ENCODE results near the gene RFX1.
"Not testable (repeated sequence)": the region's sequence is repeated elsewhere in the genome, so short reads cannot be mapped to it uniquely, and the experiment has no call there.

The RFX1 gene

DNA sequence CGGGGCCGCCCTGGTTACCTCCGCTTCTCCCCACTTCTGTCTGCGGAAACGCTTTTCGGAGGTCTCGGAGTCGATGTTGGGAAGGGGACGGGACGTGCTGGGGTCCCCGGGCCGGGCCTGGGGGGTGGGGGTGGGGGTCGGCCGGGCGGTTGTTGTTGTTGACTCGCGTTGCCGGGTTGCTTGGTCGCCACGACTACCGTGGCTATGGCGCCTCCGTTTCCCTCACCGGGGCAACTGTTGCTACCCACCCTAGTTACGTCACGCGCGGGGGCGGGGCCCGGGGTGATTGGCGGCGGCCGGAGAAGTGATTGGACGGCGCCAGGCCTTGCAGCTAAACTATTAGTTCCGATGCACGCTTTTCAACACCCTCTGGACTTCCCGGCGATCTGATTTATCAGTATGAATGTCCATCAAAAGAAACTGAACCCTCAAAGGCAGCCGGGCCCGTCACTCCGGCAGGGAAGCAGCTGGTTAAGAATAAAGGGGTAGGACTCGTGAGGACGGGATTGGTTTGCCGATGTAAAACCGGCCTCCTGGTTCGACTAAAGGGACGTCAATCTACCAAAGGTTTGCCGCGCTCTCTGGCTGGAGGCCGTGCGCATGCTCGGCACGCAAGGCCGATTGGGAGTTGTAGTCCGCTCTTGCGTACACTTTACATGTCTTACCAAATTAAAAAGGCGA, at the start of gene RFX1:
Gene RFX1 (minus strand): TSS at position 236 of the 681 bp plus-strand sequence. CDS start 12,477 bp downstream, outside the sequence.
- peak; percentile 100 for DNase-seq

DNA sequence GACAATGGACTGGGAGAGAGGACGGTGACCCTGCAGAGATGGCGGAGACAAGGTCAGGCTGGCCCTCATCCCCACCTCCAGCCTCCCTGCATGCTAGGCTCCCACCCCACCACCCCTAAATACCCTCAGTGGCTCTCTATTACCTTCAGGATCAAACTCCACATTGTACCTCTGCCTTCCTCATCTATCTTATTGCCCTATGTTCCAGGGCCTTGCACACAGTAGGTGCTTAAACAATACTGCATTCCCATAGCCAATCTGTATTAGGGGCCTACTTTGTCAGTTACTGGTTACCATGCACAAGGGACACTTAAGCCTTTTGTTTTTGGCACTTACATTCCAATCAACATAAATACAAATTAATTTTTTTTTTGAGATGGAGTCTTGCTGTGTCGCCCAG, 49.3 kb upstream of the RFX1 start:
- DNase-seq, result no peak

DNA sequence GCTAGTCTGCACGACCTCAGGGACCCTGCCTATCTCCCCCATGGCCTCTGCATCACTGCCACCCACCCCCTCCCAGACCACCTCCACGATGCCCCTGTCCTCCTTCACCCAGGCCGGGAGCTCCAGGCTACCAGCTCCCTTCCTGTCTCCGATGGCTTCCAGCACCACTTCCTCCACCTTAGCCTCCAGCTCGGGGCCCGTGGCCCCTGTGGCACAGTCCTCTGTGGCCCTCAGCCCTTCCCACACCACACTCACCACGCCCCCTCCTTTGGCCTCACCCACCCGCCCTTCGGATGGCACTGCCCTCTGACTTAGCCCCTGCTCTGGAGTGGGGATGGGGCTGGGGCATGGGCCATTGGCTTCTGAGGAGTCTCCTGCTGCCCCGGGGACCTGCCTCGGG, 48.6 kb upstream of the RFX1 start:
- no peak for DNase-seq

DNA sequence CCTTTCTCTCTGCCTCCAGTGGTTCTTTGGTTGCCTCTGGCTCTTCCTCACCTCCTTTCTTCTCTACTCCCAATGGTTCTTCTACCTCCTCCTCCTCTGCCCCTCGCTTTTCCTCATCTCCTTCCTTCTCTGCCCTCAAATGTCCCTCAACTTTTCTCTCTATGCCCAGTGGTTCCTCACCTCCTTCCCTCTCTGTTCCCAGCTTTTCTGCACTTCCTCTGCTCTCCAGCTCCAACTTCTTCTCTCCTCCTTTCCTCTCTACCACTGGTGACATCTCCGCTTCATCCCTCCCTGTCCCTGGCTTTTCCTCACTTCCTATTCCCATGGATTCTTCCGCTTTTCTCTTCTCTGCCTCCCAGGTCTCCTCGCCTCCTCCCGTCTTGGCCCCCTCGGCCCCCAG, 48.0 kb upstream of the RFX1 start:
- no peak for DNase-seq

DNA sequence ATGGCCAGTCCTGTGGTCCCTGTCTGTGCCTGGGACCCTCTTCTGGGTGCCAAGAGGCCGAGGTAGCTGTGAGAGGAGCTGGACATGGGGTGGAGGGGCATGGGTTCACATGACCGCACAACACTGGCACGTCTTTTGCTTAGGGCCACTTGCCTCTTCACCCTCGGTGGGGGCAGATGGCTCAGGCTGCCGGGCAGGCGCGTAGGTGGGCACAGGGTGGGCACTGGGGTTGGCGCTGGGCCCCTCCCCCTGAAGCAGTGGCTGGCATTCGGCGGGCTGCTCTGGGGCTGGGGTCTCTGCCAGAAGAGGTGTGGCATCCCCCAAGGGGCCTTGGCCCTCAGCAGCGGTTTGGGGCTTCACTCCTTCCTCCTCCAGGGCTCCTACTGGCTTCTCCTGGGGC, 47.4 kb upstream of the RFX1 start:
- no peak for DNase-seq

DNA sequence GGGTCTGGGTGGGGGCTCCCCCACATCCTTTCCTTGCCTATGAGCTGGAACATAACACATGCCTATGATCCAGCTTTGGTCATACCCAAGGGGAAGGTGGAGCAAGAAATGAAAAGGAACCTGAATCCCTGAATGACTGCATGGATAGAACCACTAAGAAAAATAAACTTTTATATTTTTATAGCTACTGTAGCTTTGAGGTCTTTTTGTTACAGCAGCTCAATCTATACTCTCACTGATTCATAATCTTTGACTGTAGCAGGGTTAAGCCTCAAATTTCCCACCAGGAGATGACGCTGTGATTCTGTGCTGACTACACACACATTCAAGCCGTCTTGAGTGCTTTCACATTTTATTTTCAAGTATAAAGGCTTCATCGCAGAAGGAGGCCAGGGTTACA, 46.9 kb upstream of the RFX1 start:
- DNase-seq, result no peak

DNA sequence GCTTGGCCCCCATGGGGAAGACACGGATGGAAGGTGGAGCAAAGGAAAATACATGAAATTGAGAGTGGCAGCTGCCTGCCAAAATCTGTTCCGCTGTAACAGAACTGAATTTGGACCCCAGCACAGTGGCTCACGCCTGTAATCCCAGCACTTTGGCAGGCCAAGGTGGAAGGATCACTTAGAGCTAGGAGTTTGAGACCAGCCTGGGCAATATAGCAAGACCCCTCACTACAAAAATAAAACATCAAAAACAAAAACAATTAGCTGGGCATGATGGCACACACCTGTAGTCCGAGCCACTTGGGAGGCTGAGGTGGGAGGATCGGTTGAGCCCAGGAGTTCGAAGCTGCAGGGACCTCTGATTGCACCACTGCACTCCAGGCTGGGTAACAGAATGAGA, 46.4 kb upstream of the RFX1 start:
- DNase-seq, result no peak

DNA sequence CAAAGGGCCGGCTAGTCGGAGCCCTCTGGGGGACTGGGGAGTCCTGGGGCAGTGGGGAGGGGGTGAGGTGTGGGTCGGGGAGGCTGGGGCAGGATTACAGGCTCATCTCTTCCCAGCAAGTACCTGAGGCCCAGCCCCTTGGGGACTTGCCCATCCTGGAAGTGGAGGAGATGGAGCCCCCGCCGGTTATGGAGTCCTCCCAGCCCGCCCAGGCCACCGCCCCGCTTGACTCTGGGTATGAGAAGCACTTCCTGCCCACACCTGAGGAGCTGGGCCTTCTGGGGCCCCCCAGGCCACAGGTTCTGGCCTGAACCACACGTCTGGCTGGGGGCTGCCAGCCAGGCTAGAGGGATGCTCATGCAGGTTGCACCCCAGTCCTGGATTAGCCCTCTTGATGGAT, 45.9 kb upstream of the RFX1 start:
- no peak for DNase-seq

DNA sequence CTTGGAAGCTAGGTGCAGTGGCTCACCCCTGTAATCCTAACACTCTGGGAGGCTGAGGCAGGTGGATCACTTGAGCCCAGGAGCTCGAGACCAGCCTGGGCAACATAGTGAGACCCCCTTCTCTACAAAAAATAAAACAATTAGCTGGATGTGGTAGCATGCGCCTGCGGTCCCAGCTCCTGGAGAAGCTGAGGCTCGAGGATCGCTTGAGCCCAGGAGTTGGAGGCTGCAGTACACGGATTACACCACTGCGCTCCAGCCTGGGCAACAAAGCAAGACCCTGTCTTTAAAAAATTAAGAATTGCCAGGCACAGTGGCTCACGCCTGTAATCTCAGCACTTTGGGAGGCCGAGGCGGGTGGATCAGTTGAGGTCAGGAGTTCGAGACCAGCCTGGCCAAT, 44.8 kb upstream of the RFX1 start:
- not testable (repeated sequence) for DNase-seq

DNA sequence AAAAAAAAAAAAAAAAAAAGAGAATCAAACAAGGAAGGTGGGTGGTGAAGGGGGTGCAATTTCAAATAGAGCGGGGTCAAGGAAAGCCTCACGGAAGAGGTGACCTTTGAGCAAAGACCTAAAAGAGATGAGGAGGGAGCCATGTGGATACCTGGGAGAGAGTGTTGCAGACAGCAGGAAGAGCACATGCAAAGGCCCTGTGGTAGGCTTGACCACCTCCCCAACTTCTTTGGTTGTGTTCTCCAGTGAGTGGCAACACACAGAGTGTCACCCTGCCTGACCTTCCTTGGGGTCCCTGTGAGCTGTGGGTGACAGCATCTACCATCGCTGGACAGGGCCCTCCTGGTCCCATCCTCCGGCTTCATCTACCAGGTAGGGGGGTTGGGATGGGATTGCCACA, 44.4 kb upstream of the RFX1 start:
- no peak for DNase-seq

DNA sequence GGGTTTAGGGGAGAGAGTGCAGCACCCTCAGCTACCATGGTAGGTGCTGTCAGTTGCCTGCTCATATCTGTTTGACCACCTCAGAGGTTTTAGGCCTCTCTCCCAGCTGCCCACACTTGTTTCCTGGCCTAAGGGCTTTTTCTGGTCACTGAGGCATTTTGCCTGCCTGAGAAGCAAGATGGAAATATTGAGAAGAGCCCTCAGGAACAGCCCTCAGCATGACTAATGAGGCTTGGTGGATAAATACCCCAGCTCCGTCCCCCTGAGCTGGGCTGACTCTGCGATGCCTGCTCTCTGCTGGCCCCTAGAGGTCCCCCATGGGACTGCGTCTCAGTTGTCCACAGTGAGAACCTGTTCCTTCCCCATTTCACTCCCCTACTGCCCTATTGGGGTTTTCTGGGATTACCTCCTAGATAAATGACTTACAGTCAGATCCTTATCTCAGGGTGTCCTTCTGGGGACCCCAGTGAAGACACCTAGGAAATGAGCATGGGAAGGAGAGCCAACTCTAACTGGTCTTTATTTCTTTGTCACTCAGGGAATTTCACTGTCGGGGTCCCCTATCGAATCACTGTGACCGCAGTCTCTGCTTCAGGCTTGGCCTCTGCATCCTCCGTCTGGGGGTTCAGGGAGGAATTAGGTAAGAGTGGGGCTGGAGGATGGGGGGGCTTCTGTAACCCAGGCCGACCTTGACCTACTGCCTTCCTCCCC, 42.5 kb upstream of the RFX1 start:
- DNase-seq, result peak; percentile 77 to 80

DNA sequence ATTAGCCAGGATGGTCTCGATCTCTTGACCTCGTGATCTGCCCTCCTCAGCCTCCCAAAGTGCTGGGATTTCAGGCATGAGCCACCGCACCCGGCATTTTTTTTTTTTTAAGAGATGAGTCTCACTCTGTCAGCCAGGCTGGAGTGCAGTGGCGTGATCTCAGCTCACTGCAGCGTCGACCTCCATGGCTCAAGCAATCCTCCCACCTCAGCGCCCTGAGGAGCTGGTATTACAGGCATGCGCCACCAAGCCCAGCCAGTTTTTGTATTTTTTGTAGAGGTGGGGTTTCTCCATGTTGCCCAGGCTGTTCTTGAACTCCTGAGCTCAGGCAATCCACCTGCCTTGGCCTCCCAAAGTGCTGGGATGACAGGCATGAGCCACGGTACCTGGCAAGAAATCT, 41.7 kb upstream of the RFX1 start:
- not testable (repeated sequence) for DNase-seq

DNA sequence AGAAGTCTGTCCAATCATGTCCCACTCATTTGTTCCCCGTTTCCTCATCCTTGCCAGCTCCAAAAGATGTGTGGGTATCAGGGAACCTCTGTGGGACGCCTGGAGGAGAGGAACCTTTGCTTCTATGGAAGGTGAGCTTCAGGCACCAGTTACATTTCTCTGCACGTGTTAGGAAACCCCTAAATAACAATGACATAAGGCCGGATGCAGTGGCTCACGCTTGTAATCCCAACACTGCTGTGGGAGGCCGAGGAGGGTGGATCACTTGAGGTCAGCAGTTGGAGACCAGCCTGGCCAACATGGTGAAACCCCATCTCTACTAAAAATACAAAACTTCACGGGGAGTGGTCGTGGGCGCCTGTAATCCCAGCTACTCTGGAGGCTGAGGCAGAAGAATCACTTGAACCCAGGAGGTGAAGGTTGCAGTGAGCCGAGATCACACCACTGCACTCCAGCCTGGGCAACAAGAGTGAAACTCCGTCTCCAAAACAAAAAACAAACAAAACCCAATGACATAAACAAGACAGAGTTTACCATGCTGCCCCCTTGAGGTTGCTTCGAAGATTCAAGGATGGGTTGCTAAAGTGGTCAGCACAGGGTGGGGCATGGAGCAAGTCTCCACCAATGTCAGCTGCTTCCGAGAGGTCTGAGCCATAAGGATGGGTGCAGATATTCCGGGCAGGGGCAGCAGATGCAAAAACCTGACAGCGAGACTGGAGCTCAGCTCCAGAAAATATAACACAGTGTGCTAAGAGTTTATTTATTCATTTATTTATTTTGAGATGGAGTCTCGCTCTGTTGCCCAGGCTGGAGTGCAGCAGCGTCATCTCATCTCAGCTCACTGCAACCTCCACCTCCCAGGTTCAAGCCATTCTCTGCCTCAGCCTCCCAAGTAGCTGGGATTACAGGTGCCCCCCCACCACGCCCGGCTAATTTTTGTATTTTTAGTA, 36.8 kb upstream of the RFX1 start:
- peak in 1 of 2 experiments; percentile 19 for DNase-seq

DNA sequence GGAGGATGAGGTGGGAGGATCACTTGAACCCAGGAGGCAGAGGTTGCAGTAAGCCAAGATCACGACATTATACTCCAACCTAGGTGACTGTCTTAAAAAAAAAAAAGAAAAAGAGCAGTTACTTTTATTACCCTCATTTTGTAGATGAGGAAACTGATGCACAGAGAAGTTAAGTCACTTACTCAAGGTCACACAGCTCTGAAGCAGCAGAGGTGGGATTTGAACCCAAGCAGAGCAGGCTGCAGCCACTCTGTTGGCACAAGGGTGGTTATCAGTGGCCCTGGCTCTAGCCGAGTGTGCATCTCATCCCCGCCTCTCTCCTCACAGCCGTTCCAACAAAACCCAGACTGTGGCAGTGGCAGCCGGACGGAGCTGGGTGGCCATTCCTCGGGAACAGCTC, 33.1 kb upstream of the RFX1 start:
- DNase-seq, result no peak

DNA sequence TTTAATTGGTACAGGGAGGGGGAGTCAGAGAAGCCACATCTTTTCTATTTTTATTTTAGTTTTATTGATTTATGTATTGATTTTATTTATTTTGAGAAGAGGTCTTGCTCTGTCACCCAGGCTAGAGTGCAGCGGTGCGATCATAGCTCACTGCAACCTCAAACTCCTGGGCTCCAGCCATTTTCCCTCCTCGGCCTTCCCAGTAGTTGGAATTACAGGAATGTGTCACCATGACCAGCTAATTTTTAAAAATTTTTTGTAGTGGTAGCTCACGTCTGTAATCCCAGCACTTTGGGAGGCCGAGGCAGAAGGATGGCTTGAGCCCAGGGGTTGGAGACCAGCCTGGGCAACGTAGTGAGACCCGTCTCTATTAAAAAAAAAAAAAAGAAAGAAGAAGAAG, 29.6 kb upstream of the RFX1 start:
- DNase-seq, result no peak

DNA sequence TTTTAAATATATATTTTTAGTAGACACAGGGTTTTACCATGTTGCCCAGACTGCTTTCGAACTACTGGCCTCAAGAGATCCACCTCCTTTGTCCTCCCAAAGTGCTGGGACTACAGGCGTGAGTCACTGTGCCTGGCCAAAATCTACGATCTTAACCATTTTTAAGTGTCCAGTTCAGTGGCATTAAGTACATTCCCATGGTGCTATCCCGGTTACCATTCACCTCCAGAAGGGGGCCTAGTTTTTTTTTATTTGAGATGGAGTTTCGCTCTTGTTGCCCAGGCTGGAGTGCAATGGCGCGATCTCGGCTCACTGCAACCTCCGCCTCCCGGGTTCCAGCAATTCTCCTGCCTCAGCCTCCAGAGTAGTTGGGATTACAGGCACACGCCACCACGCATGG, 29.0 kb upstream of the RFX1 start:
- not testable (repeated sequence) for DNase-seq

DNA sequence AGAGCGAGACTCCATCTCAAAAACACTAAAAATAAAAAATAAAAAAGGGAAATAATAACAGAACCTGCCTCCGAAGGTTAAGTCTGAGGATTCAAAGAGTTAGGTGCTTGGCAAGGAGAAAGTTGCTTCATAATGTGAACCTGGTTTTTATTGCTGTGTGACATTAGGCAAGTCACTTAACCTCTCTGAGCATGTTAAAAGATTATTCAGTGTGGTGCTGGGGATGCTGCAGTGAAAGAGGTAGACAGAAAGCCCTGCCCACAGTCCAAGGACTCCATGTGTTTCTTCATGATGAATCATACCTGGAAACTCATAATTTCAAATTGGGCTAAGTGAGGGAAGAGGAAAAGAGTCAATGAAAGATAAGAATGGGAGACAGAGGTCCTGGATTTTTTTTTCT, 27.8 kb upstream of the RFX1 start:
- DNase-seq, result no peak

DNA sequence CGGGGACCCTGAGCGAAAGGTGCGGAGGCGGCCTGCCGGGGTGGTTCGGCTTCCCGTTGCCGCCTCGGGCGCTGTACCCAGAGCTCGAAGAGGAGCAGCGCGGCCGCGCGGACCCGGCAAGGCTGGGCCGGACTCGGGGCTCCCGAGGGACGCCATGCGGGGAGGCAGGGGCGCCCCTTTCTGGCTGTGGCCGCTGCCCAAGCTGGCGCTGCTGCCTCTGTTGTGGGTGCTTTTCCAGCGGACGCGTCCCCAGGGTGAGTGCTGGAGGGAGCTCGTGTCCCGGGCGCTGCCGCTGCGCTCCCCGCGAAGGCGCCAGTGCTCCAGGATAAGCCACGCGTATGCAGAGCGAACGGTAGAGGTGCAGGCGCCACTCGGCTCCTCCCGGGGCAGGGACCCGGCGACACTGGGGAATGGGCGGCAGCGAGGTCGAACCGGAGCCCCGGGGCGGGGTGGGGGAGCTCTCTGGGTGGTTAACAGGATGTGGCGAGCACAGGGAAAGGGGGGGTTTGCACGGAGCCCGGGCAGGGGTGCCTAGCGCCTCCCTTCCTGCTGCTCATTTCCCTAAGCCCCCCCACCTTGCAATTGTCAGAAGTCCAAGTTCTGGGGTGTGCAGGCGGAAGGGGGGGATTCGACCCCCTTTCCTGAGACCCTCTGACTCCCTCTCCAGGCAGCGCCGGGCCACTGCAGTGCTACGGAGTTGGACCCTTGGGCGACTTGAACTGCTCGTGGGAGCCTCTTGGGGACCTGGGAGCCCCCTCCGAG, 25.8 kb upstream of the RFX1 start, which contains the start of gene IL27RA:
Gene IL27RA (plus strand): TSS at position 44 of the 762 bp plus-strand sequence. CDS start 111 bp downstream, at position 155.
- DNase-seq, result peak; percentile 60 to 66

DNA sequence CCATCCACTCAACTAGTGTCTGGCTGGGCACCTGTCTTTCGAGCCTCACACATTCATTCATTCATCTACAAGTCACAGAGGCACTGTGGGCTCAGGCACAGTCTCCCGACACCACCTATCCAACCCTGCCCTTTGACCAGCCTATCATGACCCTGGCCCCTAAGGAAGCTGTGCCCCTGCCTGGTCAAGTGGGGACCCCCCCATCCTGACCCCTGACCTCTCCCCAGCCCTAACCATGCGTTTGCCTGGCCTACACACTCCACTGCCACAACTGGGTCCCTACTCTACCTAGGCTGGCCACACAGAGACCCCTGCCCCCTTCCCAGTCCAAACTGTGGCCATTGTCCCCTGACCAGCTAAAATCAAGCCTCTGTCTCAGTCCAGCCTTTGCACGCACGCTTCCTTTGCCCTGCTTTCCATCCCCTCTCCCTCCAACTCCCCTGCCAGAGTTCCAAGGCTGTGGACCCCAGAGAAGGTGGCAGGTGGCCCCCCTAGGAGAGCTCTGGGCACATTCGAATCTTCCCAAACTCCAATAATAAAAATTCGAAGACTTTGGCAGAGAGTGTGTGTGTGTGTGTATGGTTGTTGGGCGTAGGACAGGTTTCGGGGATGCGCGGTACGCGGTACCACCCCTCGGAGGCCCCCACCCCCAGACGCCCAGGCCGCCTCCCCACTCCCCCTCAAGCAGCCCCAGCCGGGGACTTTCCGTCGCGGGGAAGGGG, 25.0 kb upstream of the RFX1 start:
- DNase-seq, result peak; percentile 79 to 83

DNA sequence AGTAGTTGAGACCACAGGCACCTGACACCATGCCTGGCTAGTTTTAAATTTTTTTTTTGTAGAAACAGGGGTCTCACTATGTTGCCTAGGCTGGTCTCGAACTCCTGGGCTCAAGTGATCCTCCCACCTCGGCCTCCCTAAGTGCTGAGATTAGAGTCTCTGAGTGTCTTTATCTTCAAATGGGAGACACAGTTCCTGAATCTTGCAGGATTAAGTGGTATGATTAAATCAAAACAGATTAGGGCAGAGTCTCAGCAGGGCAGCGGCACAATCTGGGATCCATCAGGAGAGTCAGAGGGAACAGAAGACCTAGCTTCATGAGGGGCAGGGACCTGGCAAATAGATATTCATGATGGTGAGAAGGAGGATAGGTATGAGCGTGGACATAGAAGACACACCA, 22.8 kb upstream of the RFX1 start:
- DNase-seq, result no peak

DNA sequence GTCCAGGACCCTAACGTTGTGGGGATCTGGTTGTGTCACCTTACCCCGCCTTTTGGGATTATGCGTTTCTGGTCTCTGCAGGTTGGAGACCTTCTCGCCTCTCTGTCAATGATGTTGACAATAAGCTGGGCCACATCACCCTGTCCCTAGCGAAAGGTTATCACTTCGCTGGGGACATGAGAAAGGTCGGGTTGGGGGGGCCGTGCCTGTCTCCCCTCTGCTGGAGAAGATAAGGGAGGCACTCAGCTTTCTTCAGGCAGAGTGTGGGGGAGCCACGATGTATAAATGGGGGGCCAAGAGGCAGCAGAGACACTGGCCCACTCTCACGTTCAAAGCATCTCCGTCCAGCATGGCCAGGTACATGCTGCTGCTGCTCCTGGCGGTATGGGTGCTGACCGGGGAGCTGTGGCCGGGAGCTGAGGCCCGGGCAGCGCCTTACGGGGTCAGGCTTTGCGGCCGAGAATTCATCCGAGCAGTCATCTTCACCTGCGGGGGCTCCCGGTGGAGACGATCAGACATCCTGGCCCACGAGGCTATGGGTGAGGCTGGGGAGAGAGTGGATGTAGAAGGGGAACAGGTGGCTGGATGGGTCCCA, 21.8 kb upstream of the RFX1 start, which contains the start of gene RLN3:
Gene RLN3 (plus strand): TSS at position 293 of the 595 bp plus-strand sequence. CDS start 57 bp downstream, at position 350.
- no peak for DNase-seq

All from activated CD4-positive, alpha-beta T cell treated with anti-CD3 and anti-CD28 coated beads, Interleukin-2, amount 50 U/mL, for 4 hours (primary cell).